Panc1 (cell line): ENCODE data around the gene NHS. TPM values are rescaled to one million over a fixed set of nuclear protein-coding genes. Genes with fewer than 3 reads are reported as not detected.

Experiments used
- ATAC-seq: fragments of 200-7000 bp; cut with Tn5 transposase; 2 replicates; pipeline ENCODE4 v1.9.1; 2020; ENCODE audit warnings: mild to moderate bottlenecking, moderate library complexity
- BruUV-seq: library from RNA; stranded (reverse); fragments of 400-500 nt; replicated peaks from 2 replicates; lab custom pipeline; 2021; lab: Mats Ljungman, UMichigan
- CTCF ChIA-PET: fragments of 300-600 bp; sonication (Branson Sonifier 250); formaldehyde crosslinking; loops from one replicate; lab custom pipeline; 2022; ENCODE audit warnings: antibody characterized with exemption; lab: Charles Lee
- POLR2A ChIA-PET: fragments of 300-600 bp; sonication (Branson Sonifier 250); formaldehyde crosslinking; loops from one replicate; lab custom pipeline; 2022; ENCODE audit warnings: antibody characterized with exemption; lab: Charles Lee
- DNase-seq: peaks from one replicate; pipeline ENCODE4 v3.0.0-alpha.2; 2010; ENCODE audit warnings: low read depth, low spot score
- H3K27ac ChIP-seq: 2 replicates; pipeline ENCODE4 v1.5.1; 2011; ENCODE audit warnings: mild to moderate bottlenecking, low read length, inconsistent platforms
- H3K27me3 ChIP-seq: fragments of 200-500 bp; sonication (Bioruptor generic); 2 replicates; pipeline ENCODE4 v1.6.0; 2014; ENCODE audit warnings: low read length, inconsistent platforms; ENCODE audit not compliant: control insufficient read depth, insufficient read depth
- H3K36me3 ChIP-seq: fragments of 200-500 bp; sonication (Bioruptor generic); 2 replicates; pipeline ENCODE4 v1.5.1; 2014; ENCODE audit warnings: inconsistent platforms, mild to moderate bottlenecking, low read length, moderate library complexity; ENCODE audit not compliant: control insufficient read depth, insufficient read depth
- H3K4me1 ChIP-seq: 2 replicates; pipeline ENCODE4 v1.5.1; 2011; ENCODE audit warnings: inconsistent platforms, mild to moderate bottlenecking, low read length, moderate library complexity; ENCODE audit not compliant: control insufficient read depth, insufficient read depth
- H3K4me3 ChIP-seq, 2 experiments: 2 replicates each; pipeline ENCODE4 v1.5.1; 2011 to 2012; ENCODE audit warnings: low read depth in 2 of 2, low read length in 2 of 2, mild to moderate bottlenecking in 2 of 2, inconsistent platforms in 1 of 2, moderate library complexity in 1 of 2
- H3K9me3 ChIP-seq: fragments of 200-500 bp; sonication (Bioruptor generic); 2 replicates; pipeline ENCODE4 v1.5.1; 2014; ENCODE audit warnings: low read depth, mild to moderate bottlenecking, inconsistent platforms, low read length, moderate library complexity; ENCODE audit not compliant: control insufficient read depth, insufficient read depth
- POLR2AphosphoS5 ChIP-seq: IDR thresholded peaks from 2 replicates; pipeline ENCODE4 v1.6.1; 2012; ENCODE audit warnings: mild to moderate bottlenecking, low read depth, low read length, moderate library complexity
- SIN3A ChIP-seq: IDR thresholded peaks from 2 replicates; pipeline ENCODE4 v1.6.1; 2012; ENCODE audit warnings: low read depth, mild to moderate bottlenecking, low read length, moderate library complexity, borderline replicate concordance; ENCODE audit not compliant: insufficient read depth
- TCF7L2 ChIP-seq: IDR thresholded peaks from 2 replicates; pipeline ENCODE4 v1.6.1; 2011; ENCODE audit warnings: mild to moderate bottlenecking, low read depth, low read length, inconsistent platforms
- in situ Hi-C: cut with HindIII; loops from 2 replicates; pipeline ENCODE4 v1.10.0; 2016; ENCODE audit warnings: low sequenced_read_pairs, low pct_unique_long_range_greater_than_20kb
- intact Hi-C: fragments of 100-400 bp; cut with micrococcal nuclease; formaldehyde crosslinking; loops from one replicate; pipeline ENCODE4 v1.10.0; 2022; ENCODE audit not compliant: unreplicated experiment
- total RNA-seq: library from RNA; stranded (reverse); gene quantifications from one replicate; pipeline ENCODE4 v1.2.1, GENCODE V29; 2021; ENCODE audit not compliant: unreplicated experiment
- TF ChIP-seq, protein P1 (sequence below), 2 experiments: IDR thresholded peaks; 2 replicates each; pipeline ENCODE4 v1.6.1; 2011 to 2012; ENCODE audit warnings: low read depth in 2 of 2, control low read depth in 1 of 2, low read length in 1 of 2, mild to moderate bottlenecking in 1 of 2, moderate library complexity in 1 of 2; ENCODE audit not compliant: insufficient read depth in 1 of 2
- TF ChIP-seq, protein P2 (sequence below): fragments of 450-650 bp; IDR thresholded peaks from 2 replicates; pipeline ENCODE4 v1.5.1; 2017; ENCODE audit warnings: mild to moderate bottlenecking

NHS gene
- total RNA-seq, 1 experiment from 2014 or later, result 0.80 TPM

DNA sequence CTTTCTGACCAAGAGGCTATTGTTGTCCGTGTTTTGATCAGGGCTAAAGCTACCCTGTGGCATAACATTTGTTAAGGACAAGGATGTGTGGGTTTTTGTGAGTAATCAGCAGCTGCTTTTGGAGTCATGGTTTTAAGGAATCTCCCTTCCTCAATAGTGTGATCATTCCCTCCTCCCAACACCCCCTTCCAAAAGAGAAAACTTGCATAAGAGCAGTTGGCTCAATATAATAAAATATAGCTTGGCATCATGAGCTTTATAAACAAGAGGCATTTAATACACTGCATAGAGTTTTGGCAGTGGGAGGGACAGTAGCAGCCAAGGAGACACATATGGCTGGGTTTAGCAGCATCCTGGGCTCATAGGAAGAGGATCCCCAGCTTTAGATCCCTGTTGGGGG is 84.7 kb downstream of the NHS start:
- ATAC-seq (no peak), DNase-seq (no peak)
- Histone ChIP-seq H3K9me3 (no peaks in the 10 kb centered on the region), H3K36me3 (no peaks in the 10 kb centered on the region), H3K4me1 (no peaks in the 10 kb centered on the region), H3K4me3 (no peak overlapping the region), H3K27ac (no peak overlapping the region), H3K27me3 (no peaks in the 10 kb centered on the region)
- ChIA-PET POLR2A (no interaction called here), CTCF (no interaction called here)
- in situ Hi-C loops, result no loop called here
- no TSS peak for BruUV-seq
- no peak for TF ChIP-seq SIN3A
- TF ChIP-seq, protein P1, sequence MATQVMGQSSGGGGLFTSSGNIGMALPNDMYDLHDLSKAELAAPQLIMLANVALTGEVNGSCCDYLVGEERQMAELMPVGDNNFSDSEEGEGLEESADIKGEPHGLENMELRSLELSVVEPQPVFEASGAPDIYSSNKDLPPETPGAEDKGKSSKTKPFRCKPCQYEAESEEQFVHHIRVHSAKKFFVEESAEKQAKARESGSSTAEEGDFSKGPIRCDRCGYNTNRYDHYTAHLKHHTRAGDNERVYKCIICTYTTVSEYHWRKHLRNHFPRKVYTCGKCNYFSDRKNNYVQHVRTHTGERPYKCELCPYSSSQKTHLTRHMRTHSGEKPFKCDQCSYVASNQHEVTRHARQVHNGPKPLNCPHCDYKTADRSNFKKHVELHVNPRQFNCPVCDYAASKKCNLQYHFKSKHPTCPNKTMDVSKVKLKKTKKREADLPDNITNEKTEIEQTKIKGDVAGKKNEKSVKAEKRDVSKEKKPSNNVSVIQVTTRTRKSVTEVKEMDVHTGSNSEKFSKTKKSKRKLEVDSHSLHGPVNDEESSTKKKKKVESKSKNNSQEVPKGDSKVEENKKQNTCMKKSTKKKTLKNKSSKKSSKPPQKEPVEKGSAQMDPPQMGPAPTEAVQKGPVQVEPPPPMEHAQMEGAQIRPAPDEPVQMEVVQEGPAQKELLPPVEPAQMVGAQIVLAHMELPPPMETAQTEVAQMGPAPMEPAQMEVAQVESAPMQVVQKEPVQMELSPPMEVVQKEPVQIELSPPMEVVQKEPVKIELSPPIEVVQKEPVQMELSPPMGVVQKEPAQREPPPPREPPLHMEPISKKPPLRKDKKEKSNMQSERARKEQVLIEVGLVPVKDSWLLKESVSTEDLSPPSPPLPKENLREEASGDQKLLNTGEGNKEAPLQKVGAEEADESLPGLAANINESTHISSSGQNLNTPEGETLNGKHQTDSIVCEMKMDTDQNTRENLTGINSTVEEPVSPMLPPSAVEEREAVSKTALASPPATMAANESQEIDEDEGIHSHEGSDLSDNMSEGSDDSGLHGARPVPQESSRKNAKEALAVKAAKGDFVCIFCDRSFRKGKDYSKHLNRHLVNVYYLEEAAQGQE (IDR thresholded peaks at IDR 0.05; ENCODE audit: insufficient read depth in 1 of 2, low read depth in 2 of 2, low read length in 1 of 2), result no peak
- TF ChIP-seq, protein P2, sequence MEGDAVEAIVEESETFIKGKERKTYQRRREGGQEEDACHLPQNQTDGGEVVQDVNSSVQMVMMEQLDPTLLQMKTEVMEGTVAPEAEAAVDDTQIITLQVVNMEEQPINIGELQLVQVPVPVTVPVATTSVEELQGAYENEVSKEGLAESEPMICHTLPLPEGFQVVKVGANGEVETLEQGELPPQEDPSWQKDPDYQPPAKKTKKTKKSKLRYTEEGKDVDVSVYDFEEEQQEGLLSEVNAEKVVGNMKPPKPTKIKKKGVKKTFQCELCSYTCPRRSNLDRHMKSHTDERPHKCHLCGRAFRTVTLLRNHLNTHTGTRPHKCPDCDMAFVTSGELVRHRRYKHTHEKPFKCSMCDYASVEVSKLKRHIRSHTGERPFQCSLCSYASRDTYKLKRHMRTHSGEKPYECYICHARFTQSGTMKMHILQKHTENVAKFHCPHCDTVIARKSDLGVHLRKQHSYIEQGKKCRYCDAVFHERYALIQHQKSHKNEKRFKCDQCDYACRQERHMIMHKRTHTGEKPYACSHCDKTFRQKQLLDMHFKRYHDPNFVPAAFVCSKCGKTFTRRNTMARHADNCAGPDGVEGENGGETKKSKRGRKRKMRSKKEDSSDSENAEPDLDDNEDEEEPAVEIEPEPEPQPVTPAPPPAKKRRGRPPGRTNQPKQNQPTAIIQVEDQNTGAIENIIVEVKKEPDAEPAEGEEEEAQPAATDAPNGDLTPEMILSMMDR, result no peak
- no peak for TF ChIP-seq TCF7L2
- TF ChIP-seq POLR2AphosphoS5, result no peak
- intact Hi-C loops, result no loop called here

DNA sequence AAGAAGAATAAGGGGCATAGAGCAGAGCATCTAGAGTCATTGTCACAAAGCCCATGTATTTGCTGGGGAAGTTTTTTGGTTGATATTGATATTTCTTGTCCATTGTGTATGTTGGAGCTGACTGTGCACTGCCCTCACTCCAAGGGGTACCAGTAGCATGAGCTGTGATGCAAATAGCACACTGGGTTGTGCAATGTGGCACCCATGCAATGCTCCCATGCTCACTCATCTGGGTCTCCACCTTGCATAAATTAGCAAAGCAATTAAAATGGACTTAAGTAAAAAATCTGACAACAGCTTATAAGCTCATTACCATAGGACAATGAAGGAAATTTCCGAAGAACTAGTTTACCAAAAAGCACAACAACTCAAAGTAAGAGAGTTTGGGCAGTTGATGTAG is 87.9 kb downstream of the NHS start:
- in situ Hi-C loops, result no loop called here
- no peak overlapping the region for H3K27ac ChIP-seq
- BruUV-seq, result no TSS peak
- intact Hi-C loops, result no loop called here
- DNase-seq, result no peak
- H3K27me3 ChIP-seq, result no peaks in the 10 kb centered on the region
- POLR2A ChIA-PET, result no interaction called here
- no peak for ATAC-seq
- CTCF ChIA-PET, result no interaction called here
- TF ChIP-seq, protein P1 (IDR thresholded peaks at IDR 0.05; ENCODE audit: insufficient read depth in 1 of 2, low read depth in 2 of 2, low read length in 1 of 2), result no peak
- no peak for TF ChIP-seq POLR2AphosphoS5
- TF ChIP-seq, protein P2, result no peak
- TF ChIP-seq TCF7L2, result no peak
- no peak for TF ChIP-seq SIN3A
- no peak overlapping the region for H3K4me3 ChIP-seq
- H3K4me1 ChIP-seq, result no peaks in the 10 kb centered on the region
- no peaks in the 10 kb centered on the region for H3K36me3 ChIP-seq
- no peaks in the 10 kb centered on the region for H3K9me3 ChIP-seq
